OCI-LY7 (cell line): ENCODE data around the gene MIB2. TPM values are rescaled to one million over a fixed set of nuclear protein-coding genes. Genes with fewer than 3 reads are reported as not detected.

ENCODE experiments used
- BruUV-seq: library from RNA; stranded (reverse); fragments of 400-500 nt; replicated peaks from 2 replicates; lab custom pipeline; 2021; lab: Mats Ljungman, UMichigan
- CTCF ChIA-PET: fragments of 300-600 bp; sonication (Branson Sonifier 250); formaldehyde crosslinking; loops from one replicate; lab custom pipeline; 2022; ENCODE audit warnings: antibody characterized with exemption; ENCODE audit not compliant: unreplicated experiment; lab: Charles Lee
- POLR2A ChIA-PET: fragments of 300-600 bp; sonication (Branson Sonifier 250); formaldehyde crosslinking; loops from one replicate; lab custom pipeline; 2022; ENCODE audit warnings: antibody characterized with exemption; lab: Charles Lee
- DNase-seq: peaks from one replicate; pipeline ENCODE4 v3.0.0-alpha.2; 2015; ENCODE audit warnings: low spot score
- H2AFZ ChIP-seq: fragments of 200-600 bp; sonication (generic), shearing (Covaris generic); 2 replicates; pipeline ENCODE4 v1.6.1; 2014; ENCODE audit warnings: mild to moderate bottlenecking, antibody characterized with exemption, low read length, moderate library complexity
- H3K27ac ChIP-seq: fragments of 200-600 bp; sonication (generic); 2 replicates; pipeline ENCODE4 v1.5.1; 2014; ENCODE audit warnings: mixed run types, low read depth, mild to moderate bottlenecking, moderate library complexity, low read length, inconsistent platforms; ENCODE audit not compliant: poor library complexity, severe bottlenecking
- H3K36me3 ChIP-seq: fragments of 200-600 bp; sonication (generic); 2 replicates; pipeline ENCODE4 v1.6.1; 2014; ENCODE audit warnings: mild to moderate bottlenecking, antibody characterized with exemption, low read length, moderate library complexity, mixed read lengths; ENCODE audit not compliant: insufficient read depth
- H3K4me1 ChIP-seq: fragments of 200-600 bp; sonication (generic); 2 replicates; pipeline ENCODE4 v1.5.1; 2014; ENCODE audit warnings: mild to moderate bottlenecking, low read length; ENCODE audit not compliant: insufficient read depth, poor library complexity, severe bottlenecking
- H3K4me2 ChIP-seq: fragments of 200-600 bp; sonication (generic); 2 replicates; pipeline ENCODE4 v1.6.1; 2014; ENCODE audit warnings: mild to moderate bottlenecking, low read length
- H3K4me3 ChIP-seq: fragments of 200-600 bp; sonication (generic); 2 replicates; pipeline ENCODE4 v1.5.1; 2014; ENCODE audit warnings: mild to moderate bottlenecking, low read depth, low read length; ENCODE audit not compliant: poor library complexity, severe bottlenecking
- H3K79me2 ChIP-seq: fragments of 200-600 bp; sonication (generic); 2 replicates; pipeline ENCODE4 v1.6.1; 2016; ENCODE audit warnings: low read depth, mild to moderate bottlenecking, low read length, moderate library complexity, mixed read lengths; ENCODE audit not compliant: insufficient read depth
- H3K9me2 ChIP-seq: fragments of 200-600 bp; sonication (generic); 2 replicates; pipeline ENCODE4 v1.6.1; 2016; ENCODE audit warnings: mild to moderate bottlenecking, low read length, mixed read lengths; ENCODE audit not compliant: insufficient read depth
- H3K9me3 ChIP-seq: fragments of 200-600 bp; sonication (generic); 2 replicates; pipeline ENCODE4 v1.6.1; 2014; ENCODE audit warnings: mild to moderate bottlenecking, mixed run types, low read length, mixed read lengths
- H4K20me1 ChIP-seq: fragments of 200-600 bp; sonication (generic); 2 replicates; pipeline ENCODE4 v1.6.1; 2014; ENCODE audit warnings: mild to moderate bottlenecking, antibody characterized with exemption, low read length, moderate library complexity, mixed read lengths; ENCODE audit not compliant: insufficient read depth
- CTCF ChIP-seq: fragments of 200-600 bp; sonication (generic); conservative IDR thresholded peaks from 2 replicates; pipeline ENCODE4 v1.5.1; 2014; ENCODE audit warnings: mild to moderate bottlenecking, antibody characterized with exemption, low read length, moderate library complexity, mixed read lengths
- EZH2phosphoT487 ChIP-seq: fragments of 200-600 bp; sonication (generic); IDR thresholded peaks from 2 replicates; pipeline ENCODE4 v1.6.1; 2018; ENCODE audit warnings: low read depth, borderline replicate concordance, mild to moderate bottlenecking, mixed run types, antibody characterized with exemption, low read length, moderate library complexity, mixed read lengths
- intact Hi-C: fragments of 100-400 bp; cut with micrococcal nuclease; formaldehyde crosslinking; loops from one replicate; pipeline ENCODE4 v1.10.0; 2022; ENCODE audit not compliant: unreplicated experiment
- total RNA-seq, 2 experiments: library from RNA; depleted of rRNA in 1 of 2; stranded (reverse); fragments of >200 nt in 1 of 2; shearing (Covaris generic) in 1 of 2; gene quantifications; 2 replicates each; pipeline ENCODE4 v1.2.3, GENCODE V29; 2014 to 2022

The MIB2 gene
- total RNA-seq, 2 experiments from 2014 or later: 54.0 to 64.9 TPM

- Histone ChIP-seq H3K27ac (no peak overlapping the region), H3K9me3 (no peaks in the 10 kb centered on the region), H3K36me3 (peaks cover 52% of the 10 kb centered on the region), H3K4me1 (peaks cover 7% of the 10 kb centered on the region), H4K20me1 (no peaks in the 10 kb centered on the region), H3K4me3 (no peak overlapping the region), H2AFZ (no peak overlapping the region), H3K79me2 (no peaks in the 10 kb centered on the region), H3K9me2 (no peaks in the 10 kb centered on the region), H3K4me2 (no peak overlapping the region)
- intact Hi-C loops: no loop called here
- ChIA-PET POLR2A (interaction anchor here (0.6 kb wide), 2 partner anchors 17 to 166 kb away, joined by 3 read pairs; no protein-coding TSS in a partner anchor), CTCF (no interaction called here)
- no TSS peak for BruUV-seq
- TF ChIP-seq CTCF (no peak), EZH2phosphoT487 (no peak)
- DNase-seq: no peak
Measured at GRCh38 chr1:1669468-1670440, 54.5 kb downstream of the MIB2 start.

- BruUV-seq: no TSS peak
- Histone ChIP-seq H3K4me2 (no peak overlapping the region), H3K9me2 (no peaks in the 10 kb centered on the region), H3K9me3 (no peaks in the 10 kb centered on the region), H3K27ac (no peak overlapping the region), H2AFZ (no peak overlapping the region), H3K79me2 (no peaks in the 10 kb centered on the region), H3K36me3 (peaks cover 41% of the 10 kb centered on the region), H4K20me1 (no peaks in the 10 kb centered on the region), H3K4me3 (no peak overlapping the region), H3K4me1 (peaks cover 13% of the 10 kb centered on the region)
- intact Hi-C loops: no loop called here
- CTCF ChIA-PET: no interaction called here
- DNase-seq: no peak
- TF ChIP-seq EZH2phosphoT487: no peak
- TF ChIP-seq CTCF: no peak
- POLR2A ChIA-PET: no interaction called here
Measured at GRCh38 chr1:1670866-1671265, 55.6 kb downstream of the MIB2 start.
